GM21825 (cell line): Measurements from ENCODE around the gene TMPRSS11F.

Source experiments
- ATAC-seq: cut with Tn5 transposase; IDR thresholded peaks from one replicate; pipeline ENCODE4 v1.9.1; 2021; ENCODE audit warnings: mild to moderate bottlenecking, moderate library complexity; ENCODE audit not compliant: unreplicated experiment

Gene TMPRSS11F

DNA sequence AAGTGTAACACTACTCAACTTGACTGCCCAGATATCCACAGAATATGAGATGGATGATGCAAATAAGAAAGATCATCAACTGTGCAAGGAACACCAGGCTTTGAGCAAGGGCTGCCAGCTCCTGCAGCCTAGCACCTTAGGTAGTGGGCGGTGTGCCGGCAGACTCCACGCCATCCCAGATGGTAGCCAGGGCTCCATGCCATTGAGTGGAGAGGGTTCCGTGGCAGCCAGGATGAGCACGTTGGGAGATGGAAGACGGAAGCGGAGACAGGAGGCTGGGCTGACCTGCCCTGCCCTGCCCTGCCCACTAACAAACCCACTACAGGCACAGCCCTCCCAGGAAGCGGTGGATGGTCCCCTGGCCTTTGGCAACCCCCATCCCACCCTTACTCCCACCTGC, 51.9 kb downstream of the TMPRSS11F start:
- ATAC-seq: no peak

DNA sequence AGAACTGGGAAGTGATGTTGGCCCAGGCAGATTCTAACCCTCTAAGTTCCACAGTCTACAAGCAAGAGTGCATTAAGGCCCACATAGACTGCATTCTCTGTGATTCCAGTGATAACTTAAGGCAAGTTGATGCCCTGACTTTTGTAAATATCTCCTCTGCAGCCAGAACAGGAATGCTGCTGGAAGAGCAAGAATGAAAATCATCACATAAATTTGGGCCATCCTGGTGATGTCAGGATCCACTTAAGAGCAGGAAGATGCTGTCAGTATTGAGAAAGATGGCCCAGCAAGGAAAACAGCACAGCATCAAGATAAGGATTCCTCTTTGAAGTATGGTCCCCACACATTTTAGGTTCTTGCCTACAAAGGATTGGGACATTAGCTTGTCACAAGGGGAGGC, 52.4 kb downstream of the TMPRSS11F start:
- ATAC-seq: no peak

- ATAC-seq: no peak
Measured at GRCh38 chr4:68076194-68076593, 53.5 kb downstream of the TMPRSS11F start.

DNA sequence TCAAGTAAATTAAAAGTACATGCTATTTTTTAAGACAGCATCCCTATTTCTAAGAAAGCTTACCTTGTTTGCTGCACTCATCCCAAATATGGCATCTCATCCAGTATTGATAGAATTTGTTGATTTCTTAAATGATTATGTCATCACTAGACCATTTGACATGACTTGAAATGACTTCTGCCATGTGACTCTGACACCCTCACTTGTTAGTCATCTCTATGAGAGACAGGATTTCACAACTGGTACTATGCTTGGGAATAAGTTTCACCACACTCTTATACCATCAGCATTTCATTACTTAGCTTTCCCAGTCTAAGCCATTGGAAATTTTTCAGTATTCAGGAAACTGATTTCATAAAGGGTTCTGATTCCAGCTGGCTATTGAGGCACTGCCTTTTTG, 55.3 kb downstream of the TMPRSS11F start:
- no peak for ATAC-seq

DNA sequence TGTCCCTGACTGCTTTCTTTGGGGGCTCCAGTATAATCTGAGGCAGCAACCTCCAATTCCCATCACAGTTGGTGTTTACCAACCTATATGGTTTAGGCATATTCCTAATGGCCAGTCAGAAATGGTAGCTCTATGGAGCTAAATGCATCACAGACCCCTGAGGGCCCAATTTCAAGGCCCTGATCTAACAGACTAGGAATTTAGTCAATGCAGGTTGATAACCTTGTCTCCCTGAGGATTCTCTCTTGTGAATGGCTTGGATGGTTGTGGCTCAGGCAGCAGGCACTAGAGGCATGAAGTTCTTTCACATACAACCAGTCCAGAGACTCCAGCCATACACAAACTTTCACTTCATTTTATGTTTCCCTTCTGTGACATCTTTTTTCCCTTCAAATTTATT, 59.4 kb downstream of the TMPRSS11F start:
- no peak for ATAC-seq

- no peak for ATAC-seq
Measured at GRCh38 chr4:68062501-68062900, 67.2 kb downstream of the TMPRSS11F start.

- no peak for ATAC-seq
Measured at GRCh38 chr4:68038272-68038671, 91.4 kb downstream of the TMPRSS11F start.

DNA sequence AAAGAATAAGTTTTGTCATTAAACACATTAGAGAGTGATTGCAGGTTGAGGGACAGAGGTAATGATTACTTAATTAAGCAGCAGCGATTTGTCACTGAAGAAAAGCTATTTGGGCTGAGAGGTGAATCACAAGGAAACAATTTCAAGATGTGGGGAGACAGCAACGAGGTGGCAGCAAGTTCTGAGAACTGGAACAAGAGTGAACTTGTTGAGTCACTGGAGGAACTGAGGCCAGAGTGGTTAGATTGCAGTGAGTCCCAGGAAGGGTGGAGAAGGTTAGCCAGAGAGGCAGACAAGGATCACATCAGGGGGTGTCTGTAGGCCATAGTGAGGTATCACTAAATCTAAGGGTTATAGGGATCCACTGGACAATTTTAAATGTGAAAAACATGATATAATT, 108.5 kb downstream of the TMPRSS11F start:
- no peak for ATAC-seq

- no peak for ATAC-seq
Measured at GRCh38 chr4:68011684-68012083, 118.0 kb downstream of the TMPRSS11F start.
